DMS79 (cell line): ENCODE measurements around the gene SPRY1.

ENCODE experiments used
- DNase-seq: peaks from one replicate; lab custom pipeline; 2025; lab: John Stamatoyannopoulos, UW

SPRY1 gene

GRCh38 chr4:123380728-123381716, 15.6 kb upstream of the SPRY1 start:
- DNase-seq = no peak

GRCh38 chr4:123381996-123382395, 14.6 kb upstream of the SPRY1 start:
- DNase-seq = no peak

DNA sequence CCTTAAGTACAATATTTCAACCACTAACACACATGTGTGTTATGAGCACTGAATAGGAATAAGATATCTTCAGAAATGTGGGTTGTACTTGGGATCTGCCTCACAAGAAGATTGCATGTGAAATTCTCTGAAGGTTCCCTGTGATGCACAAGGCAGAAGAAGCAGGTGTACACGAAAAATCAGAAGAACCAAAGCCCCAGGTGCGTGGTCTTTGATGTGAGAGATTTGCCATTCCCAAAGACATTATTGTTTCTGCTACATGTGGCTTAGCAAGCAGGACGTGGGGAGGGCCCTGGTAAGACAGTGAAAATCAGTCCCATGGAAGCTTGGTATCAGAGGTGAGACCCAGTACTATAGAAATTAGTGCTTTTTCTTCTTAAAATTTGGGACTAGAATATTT, 13.0 kb upstream of the SPRY1 start:
- DNase-seq = no peak

DNA sequence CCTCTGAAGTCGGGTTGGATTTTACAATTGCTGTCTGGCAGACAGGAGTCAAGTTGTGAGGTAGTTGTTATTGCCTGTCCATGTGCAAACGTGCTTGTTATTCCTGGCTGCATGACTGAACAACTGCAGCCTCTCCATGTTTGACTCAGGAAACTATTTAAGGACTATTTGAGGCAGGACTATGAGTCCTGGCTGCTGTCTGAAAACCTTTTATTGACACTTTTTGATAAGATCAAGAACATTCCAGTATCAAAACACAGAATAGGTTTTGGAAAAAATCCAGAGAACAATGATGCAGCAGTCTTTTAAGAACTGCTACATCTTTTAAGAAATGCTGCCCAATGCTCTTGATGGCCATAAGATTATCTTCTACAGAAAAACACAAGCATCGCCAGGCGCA, 10.0 kb upstream of the SPRY1 start:
- no peak for DNase-seq

GRCh38 chr4:123390846-123391456, 5.6 kb upstream of the SPRY1 start:
- no peak for DNase-seq

DNA sequence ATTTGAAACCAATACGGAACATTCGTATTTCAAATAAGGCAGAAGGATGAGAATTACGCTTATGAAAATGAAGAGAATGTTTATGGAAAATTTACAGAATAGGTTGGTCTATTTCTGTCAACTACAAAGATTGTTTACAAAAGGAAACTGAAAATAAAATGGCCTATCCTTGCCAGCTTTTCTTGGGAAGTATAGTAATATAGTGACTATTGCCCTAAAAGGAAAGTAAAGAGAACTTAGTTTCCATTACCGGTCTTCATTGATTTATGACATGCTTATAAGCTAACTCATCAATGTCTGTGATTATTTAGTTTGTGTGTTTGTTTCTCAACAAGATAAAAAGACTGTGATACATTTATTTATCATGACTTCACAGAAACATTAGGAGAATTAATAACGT, 2.9 kb upstream of the SPRY1 start:
- DNase-seq = no peak

GRCh38 chr4:123397144-123398065, 810 bp downstream of the SPRY1 start:
- no peak for DNase-seq

- DNase-seq = no peak
Observed at GRCh38 chr4:123398066-123398852, 1.7 kb downstream of the SPRY1 start.

DNA sequence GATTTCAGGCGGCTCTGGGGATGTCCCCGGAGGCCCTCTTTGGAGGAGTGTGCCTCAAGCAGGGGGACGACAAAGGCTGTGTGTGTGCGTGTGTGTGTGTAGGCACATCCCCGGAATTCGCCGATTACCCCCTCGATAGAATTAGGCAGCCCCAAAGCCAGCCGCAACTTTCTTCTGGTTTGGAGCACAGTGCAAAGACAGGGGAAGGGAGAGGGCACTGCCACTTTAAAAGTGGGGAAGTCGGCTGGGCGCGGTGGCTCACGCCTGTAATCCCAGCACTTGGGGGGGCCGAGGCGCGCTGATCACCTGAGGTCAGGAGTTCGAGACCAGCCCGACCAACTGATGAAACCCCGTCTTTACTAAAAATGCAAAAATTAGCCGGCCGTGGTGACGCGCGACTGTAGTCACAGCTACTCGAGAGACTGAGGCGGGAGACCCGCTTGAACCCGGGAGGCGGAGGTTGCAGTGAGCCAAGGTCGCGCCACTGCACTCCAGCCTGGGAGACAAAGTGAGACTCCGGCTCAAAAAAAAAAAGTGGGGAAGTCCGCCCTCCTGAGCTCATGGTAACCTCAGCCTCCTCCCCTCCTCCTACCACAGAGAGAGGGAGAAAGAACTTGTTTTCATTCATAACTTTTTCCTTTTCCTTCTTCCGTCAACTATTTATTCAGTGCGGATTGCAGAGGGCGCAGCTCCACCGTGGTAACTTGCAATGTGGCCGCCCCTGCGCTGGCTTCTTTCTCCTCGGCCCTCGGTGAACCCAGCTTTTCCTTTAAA, 2.4 kb downstream of the SPRY1 start:
- DNase-seq = no peak

DNA sequence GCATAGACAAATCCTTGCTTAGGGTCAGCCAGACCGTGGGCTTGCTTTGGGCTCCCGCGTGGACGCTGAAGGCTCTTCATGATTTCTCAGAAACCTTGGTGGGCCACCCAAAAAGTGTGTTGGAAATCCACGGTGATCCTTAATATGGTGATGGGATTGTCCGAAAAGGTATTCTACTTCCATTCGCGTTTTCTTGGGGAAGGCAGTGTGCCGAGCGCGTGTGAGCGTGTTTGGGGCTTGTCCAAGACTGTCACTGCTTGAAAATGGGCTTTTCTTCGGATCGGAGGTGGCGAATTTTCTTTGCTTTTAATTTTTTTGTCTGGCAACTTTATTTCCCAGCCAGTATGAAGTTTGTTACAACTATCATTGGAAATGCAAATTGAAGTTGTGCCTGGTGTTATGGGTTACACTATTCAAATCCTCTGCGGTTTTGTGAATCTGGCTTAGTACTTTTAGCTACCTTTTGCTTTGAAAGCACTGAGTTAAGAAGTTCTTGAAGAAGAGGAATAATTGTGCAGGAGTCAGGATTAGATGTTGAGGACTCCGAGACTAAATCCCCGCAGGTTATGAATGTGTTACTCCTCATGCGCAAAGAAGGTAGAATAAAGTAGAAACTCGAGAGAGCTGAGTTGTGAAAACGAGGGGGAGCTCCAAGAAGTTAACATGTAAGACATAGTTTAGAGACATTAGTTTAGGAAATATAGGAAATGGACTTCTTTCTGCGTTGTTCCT, 3.2 kb downstream of the SPRY1 start:
- no peak for DNase-seq

DNA sequence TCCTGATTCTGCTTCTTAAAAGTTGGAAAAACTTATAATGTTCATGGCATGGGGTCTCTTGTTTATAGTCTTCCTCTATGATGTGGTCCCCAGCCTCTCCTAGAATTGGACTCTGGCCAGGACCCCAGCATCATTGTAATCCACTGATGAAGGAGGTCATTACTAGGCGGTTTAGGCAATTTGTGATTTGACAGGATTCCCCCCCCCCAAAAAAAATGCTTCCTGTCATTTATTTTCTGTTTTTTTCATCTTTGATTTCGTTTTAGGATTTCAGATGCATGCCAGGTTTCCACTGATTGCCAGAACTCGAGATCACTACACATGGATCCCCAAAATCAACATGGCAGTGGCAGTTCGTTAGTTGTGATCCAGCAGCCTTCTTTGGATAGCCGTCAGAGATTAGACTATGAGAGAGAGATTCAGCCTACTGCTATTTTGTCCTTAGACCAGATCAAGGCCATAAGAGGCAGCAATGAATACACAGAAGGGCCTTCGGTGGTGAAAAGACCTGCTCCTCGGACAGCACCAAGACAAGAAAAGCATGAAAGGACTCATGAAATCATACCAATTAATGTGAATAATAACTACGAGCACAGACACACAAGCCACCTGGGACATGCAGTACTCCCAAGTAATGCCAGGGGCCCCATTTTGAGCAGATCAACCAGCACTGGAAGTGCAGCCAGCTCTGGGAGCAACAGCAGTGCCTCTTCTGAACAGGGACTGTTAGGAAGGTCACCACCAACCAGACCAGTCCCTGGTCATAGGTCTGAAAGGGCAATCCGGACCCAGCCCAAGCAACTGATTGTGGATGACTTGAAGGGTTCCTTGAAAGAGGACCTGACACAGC, 4.9 kb downstream of the SPRY1 start:
- no peak for DNase-seq

- DNase-seq = no peak
Observed at GRCh38 chr4:123402121-123402465, 5.5 kb downstream of the SPRY1 start.

DNA sequence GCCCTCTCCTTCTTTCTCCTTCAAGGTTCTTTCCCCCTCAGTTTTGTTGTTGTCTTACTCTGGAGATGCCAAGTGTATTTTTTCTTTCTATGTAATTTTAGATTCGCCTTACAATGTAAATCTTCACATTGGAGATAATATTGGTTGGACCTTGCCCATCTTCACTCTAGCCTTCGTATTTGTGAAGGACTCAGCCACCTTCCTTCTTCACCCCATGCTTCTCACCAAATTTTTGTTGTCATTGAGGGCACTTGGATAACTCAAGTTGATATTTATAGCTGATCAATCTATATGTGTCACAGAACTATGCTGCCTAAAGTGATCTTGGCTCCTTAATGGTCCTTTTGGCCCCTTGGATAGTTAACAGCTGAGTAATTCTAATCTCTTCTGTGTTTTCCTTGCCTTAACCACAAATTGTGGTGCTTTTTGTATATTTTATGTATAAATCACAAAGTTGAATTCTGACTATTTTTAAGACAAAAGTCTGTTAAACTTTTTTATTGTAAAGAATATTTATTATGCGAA, 6.5 kb downstream of the SPRY1 start:
- DNase-seq = no peak

GRCh38 chr4:123404533-123404932, 7.9 kb downstream of the SPRY1 start:
- no peak for DNase-seq

- no peak for DNase-seq
Observed at GRCh38 chr4:123405267-123405865, 8.8 kb downstream of the SPRY1 start.

GRCh38 chr4:123406872-123407271, 10.3 kb downstream of the SPRY1 start:
- no peak for DNase-seq

GRCh38 chr4:123408471-123409084, 12.0 kb downstream of the SPRY1 start:
- no peak for DNase-seq

DNA sequence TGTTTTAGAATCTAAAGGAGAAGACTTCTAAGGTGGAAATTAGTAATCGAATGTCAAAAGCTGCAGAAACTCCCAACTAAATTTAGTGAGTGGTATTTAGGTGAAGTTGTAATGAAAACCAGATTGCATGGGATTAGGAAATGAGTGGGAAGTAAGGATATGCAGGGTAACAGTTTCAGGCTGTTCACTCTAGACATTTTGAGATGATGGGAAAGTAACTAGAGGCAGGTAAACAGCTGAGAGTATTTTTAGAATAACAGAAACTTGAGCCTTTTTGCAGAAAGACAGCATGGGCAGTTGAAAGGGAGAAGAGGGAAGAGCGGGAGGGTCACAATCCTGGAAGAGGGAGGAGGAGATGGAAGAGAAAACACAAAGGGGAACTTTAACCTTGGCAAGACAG, 12.7 kb downstream of the SPRY1 start:
- no peak for DNase-seq
